Neural progenitor cell (in vitro differentiated cells): Measurements from ENCODE around the gene CLCNKA. TPM values are rescaled to one million over a fixed set of nuclear protein-coding genes. Genes with fewer than 3 reads are reported as not detected.

Experiments
- DNase-seq: peaks from one replicate; pipeline ENCODE4 v3.0.0-alpha.2; 2016; ENCODE audit warnings: low spot score
- H2AFZ ChIP-seq: fragments of 200-600 bp; sonication (generic); replicated peaks from 2 replicates; pipeline ENCODE4 v1.6.1; 2016; ENCODE audit warnings: antibody characterized with exemption
- H3F3A ChIP-seq: fragments of 200-600 bp; sonication (generic); 2 replicates; pipeline ENCODE4 v1.6.1; 2016; ENCODE audit warnings: antibody characterized with exemption, low read depth
- H3K27ac ChIP-seq: fragments of 200-600 bp; sonication (generic); 2 replicates; pipeline ENCODE4 v1.5.1; 2016; ENCODE audit warnings: mild to moderate bottlenecking
- H3K27me3 ChIP-seq: fragments of 200-600 bp; sonication (generic); 2 replicates; pipeline ENCODE4 v1.6.1; 2016; ENCODE audit warnings: mild to moderate bottlenecking, moderate library complexity
- H3K36me3 ChIP-seq: fragments of 200-600 bp; sonication (generic); 2 replicates; pipeline ENCODE4 v1.5.1; 2016
- H3K4me1 ChIP-seq: fragments of 200-600 bp; sonication (generic); 2 replicates; pipeline ENCODE4 v1.6.1; 2016; ENCODE audit warnings: mixed run types
- H3K4me2 ChIP-seq: fragments of 200-600 bp; sonication (generic); 2 replicates; pipeline ENCODE4 v1.6.1; 2016
- H3K4me3 ChIP-seq: fragments of 200-600 bp; sonication (generic); 2 replicates; pipeline ENCODE4 v1.5.1; 2016
- H3K79me2 ChIP-seq: fragments of 200-600 bp; sonication (generic); 2 replicates; pipeline ENCODE4 v1.6.1; 2016; ENCODE audit warnings: low read depth
- H3K9ac ChIP-seq: fragments of 200-600 bp; sonication (generic); 2 replicates; pipeline ENCODE4 v1.6.1; 2016
- H3K9me3 ChIP-seq: fragments of 200-600 bp; sonication (generic); 2 replicates; pipeline ENCODE4 v1.5.1; 2016; ENCODE audit warnings: low read depth
- H4K20me1 ChIP-seq: fragments of 200-600 bp; sonication (generic); 2 replicates; pipeline ENCODE4 v1.6.1; 2016; ENCODE audit warnings: low read depth
- H3K27ac Mint-ChIP-seq: 3 replicates; pipeline ENCODE4 v1.8.0; 2021; ENCODE audit warnings: mixed read lengths
- H3K27me3 Mint-ChIP-seq: 2 replicates; pipeline ENCODE4 v1.8.0; 2022; ENCODE audit warnings: low read depth, mild to moderate bottlenecking, inconsistent platforms, moderate library complexity, mixed read lengths; ENCODE audit not compliant: insufficient read depth
- H3K36me3 Mint-ChIP-seq: 3 replicates; pipeline ENCODE4 v1.8.0; 2021; ENCODE audit warnings: mixed read lengths
- H3K4me1 Mint-ChIP-seq: 3 replicates; pipeline ENCODE4 v1.8.0; 2021; ENCODE audit warnings: mixed read lengths
- H3K4me3 Mint-ChIP-seq: 3 replicates; pipeline ENCODE4 v1.8.0; 2021; ENCODE audit warnings: mild to moderate bottlenecking, moderate library complexity, mixed read lengths
- H3K9me3 Mint-ChIP-seq: 3 replicates; pipeline ENCODE4 v1.8.0; 2020; ENCODE audit warnings: mixed read lengths
- CTCF ChIP-seq: fragments of 200-600 bp; sonication (generic); IDR thresholded peaks from 2 replicates; pipeline ENCODE4 v1.5.1; 2017; ENCODE audit warnings: antibody characterized with exemption, mild to moderate bottlenecking
- EZH2 ChIP-seq: fragments of 200-600 bp; sonication (generic); IDR thresholded peaks from 2 replicates; pipeline ENCODE4 v1.6.1; 2017; ENCODE audit warnings: antibody characterized with exemption, mild to moderate bottlenecking, moderate library complexity
- EZH2phosphoT487 ChIP-seq: fragments of 200-600 bp; sonication (generic); IDR thresholded peaks from 2 replicates; pipeline ENCODE4 v1.6.1; 2017; ENCODE audit warnings: antibody characterized with exemption
- small RNA-seq: library from RNA; depleted of rRNA; stranded (forward); fragments of <200 nt; gene quantifications from one replicate; pipeline ENCODE3, GENCODE V24; 2015
- total RNA-seq: library from RNA; depleted of rRNA; stranded (reverse); fragments of >200 nt; gene quantifications from 2 replicates; pipeline ENCODE4 v1.2.3, GENCODE V29; 2015; ENCODE audit warnings: low replicate concordance

Gene CLCNKA
- total RNA-seq, 1 donor from 2014 or later = not detected

- Histone ChIP-seq H3K9me3 (no peaks in the 10 kb centered on the region), H3K79me2 (no peaks in the 10 kb centered on the region), H2AFZ (no peak overlapping the region), H4K20me1 (no peaks in the 10 kb centered on the region), H3K4me1 (peaks cover 6% of the 10 kb centered on the region), H3K4me2 (no peak overlapping the region), H3F3A (no peaks in the 10 kb centered on the region), H3K9ac (no peak overlapping the region), H3K4me3 (no peak overlapping the region), H3K36me3 (no peaks in the 10 kb centered on the region), H3K27ac (no peak overlapping the region), H3K27me3 (no peaks in the 10 kb centered on the region)
- Mint-ChIP-seq H3K4me3 (peak overlapping the region; percentile 64), H3K27ac (peak overlapping the region; percentile 91), H3K9me3 (no peaks in the 10 kb centered on the region), H3K4me1 (peaks cover 17% of the 10 kb centered on the region), H3K27me3 (peaks cover 14% of the 10 kb centered on the region), H3K36me3 (no peaks in the 10 kb centered on the region)
- DNase-seq = peak; percentile 84
- TF ChIP-seq CTCF = peak; percentile 92
- TF ChIP-seq EZH2 = no peak
- no peak for TF ChIP-seq EZH2phosphoT487
Measured at GRCh38 chr1:16082283-16083038, 60.6 kb downstream of the CLCNKA start.

DNA sequence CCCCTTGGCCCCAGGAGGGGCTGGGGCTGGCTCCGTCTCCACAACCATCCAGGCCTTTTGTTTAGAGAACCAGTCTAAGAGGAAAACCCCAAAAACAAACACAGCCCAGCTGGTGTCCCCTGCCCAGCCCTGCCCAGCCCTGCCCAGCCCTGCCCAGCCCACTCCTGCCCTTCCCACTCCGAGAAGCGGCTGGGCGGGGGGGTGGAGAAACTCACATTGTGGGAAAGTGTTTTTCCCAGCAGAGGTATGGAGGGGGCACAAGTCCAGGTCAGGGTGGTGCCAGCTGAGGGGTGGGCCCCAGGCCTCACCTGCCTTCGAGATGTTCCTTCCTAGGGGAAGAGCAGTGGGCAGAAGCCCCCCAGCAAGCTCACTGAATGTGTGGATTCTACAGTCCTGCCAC lies 61.6 kb downstream of the CLCNKA start:
- no peaks in the 10 kb centered on the region for H3K9me3 ChIP-seq
- no peak for TF ChIP-seq EZH2
- no peak for TF ChIP-seq CTCF
- TF ChIP-seq EZH2phosphoT487 = no peak
- Mint-ChIP-seq H3K27me3 (peaks cover 14% of the 10 kb centered on the region), H3K27ac (no peak overlapping the region), H3K4me3 (peak overlapping the region; percentile 27), H3K36me3 (no peaks in the 10 kb centered on the region), H3K9me3 (no peaks in the 10 kb centered on the region), H3K4me1 (peaks cover 15% of the 10 kb centered on the region)
- H3K36me3 ChIP-seq = no peaks in the 10 kb centered on the region
- H3K9ac ChIP-seq = no peak overlapping the region
- H3K4me1 ChIP-seq = peaks cover 8% of the 10 kb centered on the region
- no peak overlapping the region for H3K27ac ChIP-seq
- H3K79me2 ChIP-seq = no peaks in the 10 kb centered on the region
- H3K4me2 ChIP-seq = no peak overlapping the region
- H3F3A ChIP-seq = no peaks in the 10 kb centered on the region
- H4K20me1 ChIP-seq = no peaks in the 10 kb centered on the region
- no peak overlapping the region for H2AFZ ChIP-seq
- DNase-seq = no peak
- no peak overlapping the region for H3K4me3 ChIP-seq
- no peaks in the 10 kb centered on the region for H3K27me3 ChIP-seq

Small RNAs within 50 kb of the gene (small RNA-seq; reads per million reads assigned to genes)
- gene AL355994.1 = not detected
- gene AL355994.5 = not detected

Other genes with a start within 250 kb of the CLCNKA start
- gene UQCRHL, start 214.4 kb upstream of the CLCNKA start, total RNA-seq = 2.8 and 4.8 TPM in 2 replicates
- 40.1 and 59.6 TPM in 2 replicates for gene SPEN, start 174.3 kb upstream of the CLCNKA start, total RNA-seq
- gene ZBTB17, start 45.9 kb upstream of the CLCNKA start, total RNA-seq = 19.5 and 34.0 TPM in 2 replicates
- not detected in 2 replicates for gene SRARP, start 17.8 kb upstream of the CLCNKA start, total RNA-seq
- gene HSPB7, start 4.0 kb upstream of the CLCNKA start, total RNA-seq = not detected in 2 replicates
- 0.97 and 2.7 TPM in 2 replicates for gene CLCNKB, start 21.7 kb downstream of the CLCNKA start, total RNA-seq
- 0.13 and 2.6 TPM in 2 replicates for gene FAM131C, start 51.6 kb downstream of the CLCNKA start, total RNA-seq
- gene EPHA2, start 134.0 kb downstream of the CLCNKA start, total RNA-seq = 14.9 and 40.9 TPM in 2 replicates
- 10.9 and 22.2 TPM in 2 replicates for gene ARHGEF19, start 190.6 kb downstream of the CLCNKA start, total RNA-seq
- 3.0 and 11.4 TPM in 2 replicates for gene CPLANE2, start 215.1 kb downstream of the CLCNKA start, total RNA-seq